Measurements from ENCODE around the gene FOXK1. TPM values are rescaled to one million over a fixed set of nuclear protein-coding genes. Genes with fewer than 3 reads are reported as not detected.

FOXK1 gene
- total and polyA plus RNA-seq, 2 of the 13 experiments (the other 11 are each of a cell fraction or from before 2014, with no cell fraction given) = 4.6 to 8.8 TPM

DNA sequence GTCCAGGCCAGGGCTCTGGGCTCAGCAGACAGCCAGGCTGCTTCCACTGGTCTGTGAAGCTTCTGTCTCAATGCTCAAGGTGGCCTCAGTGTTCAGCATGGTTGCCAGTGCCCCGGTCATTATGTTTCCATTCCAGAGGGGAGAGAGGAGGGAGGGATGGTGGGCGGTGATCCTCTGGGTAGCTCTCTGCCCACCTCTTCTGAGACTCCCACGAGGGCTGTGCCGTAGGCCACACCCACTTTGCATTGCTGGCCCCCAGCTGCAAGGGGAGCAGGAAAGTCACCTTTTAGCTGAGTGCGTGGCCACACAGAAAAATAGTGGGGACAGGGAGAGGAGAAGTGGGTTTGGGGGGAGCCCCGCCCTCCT lies 42.5 kb downstream of the FOXK1 start (continued):
- TF ChIP-seq, protein P1, sequence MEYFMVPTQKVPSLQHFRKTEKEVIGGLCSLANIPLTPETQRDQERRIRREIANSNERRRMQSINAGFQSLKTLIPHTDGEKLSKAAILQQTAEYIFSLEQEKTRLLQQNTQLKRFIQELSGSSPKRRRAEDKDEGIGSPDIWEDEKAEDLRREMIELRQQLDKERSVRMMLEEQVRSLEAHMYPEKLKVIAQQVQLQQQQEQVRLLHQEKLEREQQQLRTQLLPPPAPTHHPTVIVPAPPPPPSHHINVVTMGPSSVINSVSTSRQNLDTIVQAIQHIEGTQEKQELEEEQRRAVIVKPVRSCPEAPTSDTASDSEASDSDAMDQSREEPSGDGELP (IDR thresholded peaks at IDR 0.05; ENCODE audit: borderline replicate concordance, low read depth) = 0 out of 2 replicates have a peak, but pooled peaks have one; percentile 8
- TF ChIP-seq GTF2F1 (IDR thresholded peaks at IDR 0.05; ENCODE audit: low read length) (no peak), MIER3 (CRISPR knock-in tag; IDR thresholded peaks at IDR 0.05; ENCODE audit: borderline replicate concordance) (no peak), ZNF768 (CRISPR knock-in tag; IDR thresholded peaks at IDR 0.05) (peak; percentile 16; the same call in 1 of the 2 replicates), HNRNPL (IDR thresholded peaks at IDR 0.05; ENCODE audit: low read depth, low read length) (no peak), ZNF263 (CRISPR knock-in tag; IDR thresholded peaks at IDR 0.05) (peak; percentile 15; the same call in 1 of the 2 replicates), POLR2AphosphoS5 (IDR thresholded peaks at IDR 0.05; ENCODE audit: low read depth, low read length) (0 out of 2 replicates have a peak, but pooled peaks have one; percentile 7), KLF16 (CRISPR knock-in tag; IDR thresholded peaks at IDR 0.05) (no peak), ZMYM3 (CRISPR knock-in tag; IDR thresholded peaks at IDR 0.05) (peak; percentile 69; the same call in 1 of the 2 replicates), STAT5B (CRISPR knock-in tag; IDR thresholded peaks at IDR 0.05) (no peak), ZNF75D (CRISPR knock-in tag; IDR thresholded peaks at IDR 0.05; ENCODE audit: borderline replicate concordance) (no peak), ARNT2 (CRISPR knock-in tag; IDR thresholded peaks at IDR 0.05; ENCODE audit: low read depth) (no peak), ZNF296 (CRISPR knock-in tag; conservative IDR thresholded peaks at IDR 0.05) (no peak)
- TF ChIP-seq, protein P2, sequence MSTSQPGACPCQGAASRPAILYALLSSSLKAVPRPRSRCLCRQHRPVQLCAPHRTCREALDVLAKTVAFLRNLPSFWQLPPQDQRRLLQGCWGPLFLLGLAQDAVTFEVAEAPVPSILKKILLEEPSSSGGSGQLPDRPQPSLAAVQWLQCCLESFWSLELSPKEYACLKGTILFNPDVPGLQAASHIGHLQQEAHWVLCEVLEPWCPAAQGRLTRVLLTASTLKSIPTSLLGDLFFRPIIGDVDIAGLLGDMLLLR (CRISPR knock-in tag; IDR thresholded peaks at IDR 0.05) = no peak
- TF ChIP-seq, protein P3, sequence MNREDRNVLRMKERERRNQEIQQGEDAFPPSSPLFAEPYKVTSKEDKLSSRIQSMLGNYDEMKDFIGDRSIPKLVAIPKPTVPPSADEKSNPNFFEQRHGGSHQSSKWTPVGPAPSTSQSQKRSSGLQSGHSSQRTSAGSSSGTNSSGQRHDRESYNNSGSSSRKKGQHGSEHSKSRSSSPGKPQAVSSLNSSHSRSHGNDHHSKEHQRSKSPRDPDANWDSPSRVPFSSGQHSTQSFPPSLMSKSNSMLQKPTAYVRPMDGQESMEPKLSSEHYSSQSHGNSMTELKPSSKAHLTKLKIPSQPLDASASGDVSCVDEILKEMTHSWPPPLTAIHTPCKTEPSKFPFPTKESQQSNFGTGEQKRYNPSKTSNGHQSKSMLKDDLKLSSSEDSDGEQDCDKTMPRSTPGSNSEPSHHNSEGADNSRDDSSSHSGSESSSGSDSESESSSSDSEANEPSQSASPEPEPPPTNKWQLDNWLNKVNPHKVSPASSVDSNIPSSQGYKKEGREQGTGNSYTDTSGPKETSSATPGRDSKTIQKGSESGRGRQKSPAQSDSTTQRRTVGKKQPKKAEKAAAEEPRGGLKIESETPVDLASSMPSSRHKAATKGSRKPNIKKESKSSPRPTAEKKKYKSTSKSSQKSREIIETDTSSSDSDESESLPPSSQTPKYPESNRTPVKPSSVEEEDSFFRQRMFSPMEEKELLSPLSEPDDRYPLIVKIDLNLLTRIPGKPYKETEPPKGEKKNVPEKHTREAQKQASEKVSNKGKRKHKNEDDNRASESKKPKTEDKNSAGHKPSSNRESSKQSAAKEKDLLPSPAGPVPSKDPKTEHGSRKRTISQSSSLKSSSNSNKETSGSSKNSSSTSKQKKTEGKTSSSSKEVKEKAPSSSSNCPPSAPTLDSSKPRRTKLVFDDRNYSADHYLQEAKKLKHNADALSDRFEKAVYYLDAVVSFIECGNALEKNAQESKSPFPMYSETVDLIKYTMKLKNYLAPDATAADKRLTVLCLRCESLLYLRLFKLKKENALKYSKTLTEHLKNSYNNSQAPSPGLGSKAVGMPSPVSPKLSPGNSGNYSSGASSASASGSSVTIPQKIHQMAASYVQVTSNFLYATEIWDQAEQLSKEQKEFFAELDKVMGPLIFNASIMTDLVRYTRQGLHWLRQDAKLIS (CRISPR knock-in tag; IDR thresholded peaks at IDR 0.05) = no peak
- TF ChIP-seq, protein P4, sequence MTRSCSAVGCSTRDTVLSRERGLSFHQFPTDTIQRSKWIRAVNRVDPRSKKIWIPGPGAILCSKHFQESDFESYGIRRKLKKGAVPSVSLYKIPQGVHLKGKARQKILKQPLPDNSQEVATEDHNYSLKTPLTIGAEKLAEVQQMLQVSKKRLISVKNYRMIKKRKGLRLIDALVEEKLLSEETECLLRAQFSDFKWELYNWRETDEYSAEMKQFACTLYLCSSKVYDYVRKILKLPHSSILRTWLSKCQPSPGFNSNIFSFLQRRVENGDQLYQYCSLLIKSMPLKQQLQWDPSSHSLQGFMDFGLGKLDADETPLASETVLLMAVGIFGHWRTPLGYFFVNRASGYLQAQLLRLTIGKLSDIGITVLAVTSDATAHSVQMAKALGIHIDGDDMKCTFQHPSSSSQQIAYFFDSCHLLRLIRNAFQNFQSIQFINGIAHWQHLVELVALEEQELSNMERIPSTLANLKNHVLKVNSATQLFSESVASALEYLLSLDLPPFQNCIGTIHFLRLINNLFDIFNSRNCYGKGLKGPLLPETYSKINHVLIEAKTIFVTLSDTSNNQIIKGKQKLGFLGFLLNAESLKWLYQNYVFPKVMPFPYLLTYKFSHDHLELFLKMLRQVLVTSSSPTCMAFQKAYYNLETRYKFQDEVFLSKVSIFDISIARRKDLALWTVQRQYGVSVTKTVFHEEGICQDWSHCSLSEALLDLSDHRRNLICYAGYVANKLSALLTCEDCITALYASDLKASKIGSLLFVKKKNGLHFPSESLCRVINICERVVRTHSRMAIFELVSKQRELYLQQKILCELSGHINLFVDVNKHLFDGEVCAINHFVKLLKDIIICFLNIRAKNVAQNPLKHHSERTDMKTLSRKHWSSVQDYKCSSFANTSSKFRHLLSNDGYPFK (CRISPR knock-in tag; IDR thresholded peaks at IDR 0.05; ENCODE audit: borderline replicate concordance) = peak; percentile 99
- TF ChIP-seq, protein P5, sequence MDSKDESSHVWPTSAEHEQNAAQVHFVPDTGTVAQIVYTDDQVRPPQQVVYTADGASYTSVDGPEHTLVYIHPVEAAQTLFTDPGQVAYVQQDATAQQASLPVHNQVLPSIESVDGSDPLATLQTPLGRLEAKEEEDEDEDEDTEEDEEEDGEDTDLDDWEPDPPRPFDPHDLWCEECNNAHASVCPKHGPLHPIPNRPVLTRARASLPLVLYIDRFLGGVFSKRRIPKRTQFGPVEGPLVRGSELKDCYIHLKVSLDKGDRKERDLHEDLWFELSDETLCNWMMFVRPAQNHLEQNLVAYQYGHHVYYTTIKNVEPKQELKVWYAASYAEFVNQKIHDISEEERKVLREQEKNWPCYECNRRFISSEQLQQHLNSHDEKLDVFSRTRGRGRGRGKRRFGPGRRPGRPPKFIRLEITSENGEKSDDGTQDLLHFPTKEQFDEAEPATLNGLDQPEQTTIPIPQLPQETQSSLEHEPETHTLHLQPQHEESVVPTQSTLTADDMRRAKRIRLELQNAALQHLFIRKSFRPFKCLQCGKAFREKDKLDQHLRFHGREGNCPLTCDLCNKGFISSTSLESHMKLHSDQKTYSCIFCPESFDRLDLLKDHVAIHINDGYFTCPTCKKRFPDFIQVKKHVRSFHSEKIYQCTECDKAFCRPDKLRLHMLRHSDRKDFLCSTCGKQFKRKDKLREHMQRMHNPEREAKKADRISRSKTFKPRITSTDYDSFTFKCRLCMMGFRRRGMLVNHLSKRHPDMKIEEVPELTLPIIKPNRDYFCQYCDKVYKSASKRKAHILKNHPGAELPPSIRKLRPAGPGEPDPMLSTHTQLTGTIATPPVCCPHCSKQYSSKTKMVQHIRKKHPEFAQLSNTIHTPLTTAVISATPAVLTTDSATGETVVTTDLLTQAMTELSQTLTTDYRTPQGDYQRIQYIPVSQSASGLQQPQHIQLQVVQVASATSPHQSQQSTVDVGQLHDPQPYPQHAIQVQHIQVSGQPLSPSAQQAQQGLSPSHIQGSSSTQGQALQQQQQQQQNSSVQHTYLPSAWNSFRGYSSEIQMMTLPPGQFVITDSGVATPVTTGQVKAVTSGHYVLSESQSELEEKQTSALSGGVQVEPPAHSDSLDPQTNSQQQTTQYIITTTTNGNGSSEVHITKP (CRISPR knock-in tag; IDR thresholded peaks at IDR 0.05; ENCODE audit: low read depth) = 0 out of 2 replicates have a peak, but pooled peaks have one; percentile 26

Measured in HepG2 (cell line).